SK-N-SH treated with all-trans-retinoic acid at 6 μM for 48 hours (cell line): ENCODE results near the gene DUSP3.

ENCODE experiments used
- ARNTL ChIP-seq: fragments of 450-650 bp; formaldehyde crosslinking; IDR thresholded peaks from 2 replicates; pipeline ENCODE4 v1.5.0; 2020; ENCODE audit warnings: low read depth, mild to moderate bottlenecking, moderate library complexity, borderline replicate concordance
- BACH2 ChIP-seq: fragments of 250-450 bp; sonication (Bioruptor Pico); IDR thresholded peaks from 2 replicates; pipeline ENCODE4 v1.9.0; 2021; ENCODE audit warnings: mild to moderate bottlenecking, borderline replicate concordance
- PPARA ChIP-seq: fragments of 250-450 bp; sonication (Bioruptor Pico); IDR thresholded peaks from 2 replicates; pipeline ENCODE4 v1.5.0; 2020; ENCODE audit warnings: mild to moderate bottlenecking, borderline replicate concordance
- RARB ChIP-seq: fragments of 250-450 bp; sonication (Bioruptor Pico); IDR thresholded peaks from 2 replicates; pipeline ENCODE4 v1.8.0; 2021; ENCODE audit warnings: mild to moderate bottlenecking, moderate library complexity
- TCF4 ChIP-seq: fragments of 250-450 bp; sonication (Bioruptor Pico); IDR thresholded peaks from 2 replicates; pipeline ENCODE4 v1.8.0; 2021; ENCODE audit warnings: mild to moderate bottlenecking, moderate library complexity, borderline replicate concordance
- ZFP3 ChIP-seq: fragments of 250-450 bp; sonication (Bioruptor Pico); IDR thresholded peaks from 2 replicates; pipeline ENCODE4 v1.5.0; 2020; ENCODE audit warnings: mild to moderate bottlenecking, moderate library complexity
- ZFP30 ChIP-seq: fragments of 450-650 bp; formaldehyde crosslinking; IDR thresholded peaks from 2 replicates; pipeline ENCODE4 v1.5.0; 2022; ENCODE audit warnings: mild to moderate bottlenecking, moderate library complexity
- ZNF565 ChIP-seq: fragments of 450-650 bp; formaldehyde crosslinking; conservative IDR thresholded peaks from 2 replicates; pipeline ENCODE4 v1.5.0; 2020; ENCODE audit warnings: low read depth, mild to moderate bottlenecking, moderate library complexity
- TF ChIP-seq, protein P1 (sequence below): fragments of 250-450 bp; sonication (Bioruptor Pico); IDR thresholded peaks from 2 replicates; pipeline ENCODE4 v1.8.0; 2020; ENCODE audit warnings: mild to moderate bottlenecking, moderate library complexity, borderline replicate concordance
- TF ChIP-seq, protein P2 (sequence below): fragments of 250-450 bp; sonication (Bioruptor Pico); IDR thresholded peaks from 2 replicates; pipeline ENCODE4 v1.5.0; 2020; ENCODE audit warnings: mild to moderate bottlenecking, moderate library complexity

DNA sequence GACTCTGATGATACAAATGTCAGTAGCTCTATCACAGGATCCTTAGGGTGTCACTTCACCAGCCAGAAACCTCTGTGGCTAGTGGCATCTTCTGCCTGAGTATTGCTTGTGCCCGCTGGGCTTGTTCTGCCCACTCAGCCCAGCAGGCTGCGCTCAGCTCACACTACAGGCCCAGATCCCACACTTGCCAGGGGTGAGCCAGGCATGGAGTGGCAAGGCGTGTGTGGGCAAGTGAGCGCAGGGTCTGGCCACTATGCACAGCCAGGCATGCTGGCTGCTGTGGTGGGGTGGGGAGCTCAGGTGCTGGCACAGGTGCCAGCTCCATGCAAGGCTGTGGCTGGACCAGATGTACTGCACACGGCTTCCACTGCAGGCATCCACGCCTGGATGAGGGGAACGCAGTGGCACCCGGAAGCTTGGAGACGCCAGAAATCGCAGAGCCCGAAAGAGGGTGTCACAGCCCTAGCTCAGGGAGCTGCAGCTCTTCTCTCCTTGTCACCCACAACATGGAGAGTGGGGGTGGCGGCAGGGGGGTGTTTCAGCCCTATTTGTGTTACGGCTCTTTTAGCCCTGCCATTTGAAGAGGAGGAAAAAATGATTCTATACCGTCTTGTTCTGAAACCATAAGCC, 11.6 kb upstream of the DUSP3 start:
- TF ChIP-seq ZFP30 (CRISPR knock-in tag) (no peak), ARNTL (no peak), PPARA (CRISPR knock-in tag) (no peak), ZFP3 (CRISPR knock-in tag) (no peak), ZNF565 (CRISPR knock-in tag) (no peak), RARB (CRISPR knock-in tag) (no peak), TCF4 (CRISPR knock-in tag) (no peak), BACH2 (no peak)
- TF ChIP-seq, protein P1, sequence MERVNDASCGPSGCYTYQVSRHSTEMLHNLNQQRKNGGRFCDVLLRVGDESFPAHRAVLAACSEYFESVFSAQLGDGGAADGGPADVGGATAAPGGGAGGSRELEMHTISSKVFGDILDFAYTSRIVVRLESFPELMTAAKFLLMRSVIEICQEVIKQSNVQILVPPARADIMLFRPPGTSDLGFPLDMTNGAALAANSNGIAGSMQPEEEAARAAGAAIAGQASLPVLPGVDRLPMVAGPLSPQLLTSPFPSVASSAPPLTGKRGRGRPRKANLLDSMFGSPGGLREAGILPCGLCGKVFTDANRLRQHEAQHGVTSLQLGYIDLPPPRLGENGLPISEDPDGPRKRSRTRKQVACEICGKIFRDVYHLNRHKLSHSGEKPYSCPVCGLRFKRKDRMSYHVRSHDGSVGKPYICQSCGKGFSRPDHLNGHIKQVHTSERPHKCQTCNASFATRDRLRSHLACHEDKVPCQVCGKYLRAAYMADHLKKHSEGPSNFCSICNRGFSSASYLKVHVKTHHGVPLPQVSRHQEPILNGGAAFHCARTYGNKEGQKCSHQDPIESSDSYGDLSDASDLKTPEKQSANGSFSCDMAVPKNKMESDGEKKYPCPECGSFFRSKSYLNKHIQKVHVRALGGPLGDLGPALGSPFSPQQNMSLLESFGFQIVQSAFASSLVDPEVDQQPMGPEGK (CRISPR knock-in tag): no peak
- TF ChIP-seq, protein P2, sequence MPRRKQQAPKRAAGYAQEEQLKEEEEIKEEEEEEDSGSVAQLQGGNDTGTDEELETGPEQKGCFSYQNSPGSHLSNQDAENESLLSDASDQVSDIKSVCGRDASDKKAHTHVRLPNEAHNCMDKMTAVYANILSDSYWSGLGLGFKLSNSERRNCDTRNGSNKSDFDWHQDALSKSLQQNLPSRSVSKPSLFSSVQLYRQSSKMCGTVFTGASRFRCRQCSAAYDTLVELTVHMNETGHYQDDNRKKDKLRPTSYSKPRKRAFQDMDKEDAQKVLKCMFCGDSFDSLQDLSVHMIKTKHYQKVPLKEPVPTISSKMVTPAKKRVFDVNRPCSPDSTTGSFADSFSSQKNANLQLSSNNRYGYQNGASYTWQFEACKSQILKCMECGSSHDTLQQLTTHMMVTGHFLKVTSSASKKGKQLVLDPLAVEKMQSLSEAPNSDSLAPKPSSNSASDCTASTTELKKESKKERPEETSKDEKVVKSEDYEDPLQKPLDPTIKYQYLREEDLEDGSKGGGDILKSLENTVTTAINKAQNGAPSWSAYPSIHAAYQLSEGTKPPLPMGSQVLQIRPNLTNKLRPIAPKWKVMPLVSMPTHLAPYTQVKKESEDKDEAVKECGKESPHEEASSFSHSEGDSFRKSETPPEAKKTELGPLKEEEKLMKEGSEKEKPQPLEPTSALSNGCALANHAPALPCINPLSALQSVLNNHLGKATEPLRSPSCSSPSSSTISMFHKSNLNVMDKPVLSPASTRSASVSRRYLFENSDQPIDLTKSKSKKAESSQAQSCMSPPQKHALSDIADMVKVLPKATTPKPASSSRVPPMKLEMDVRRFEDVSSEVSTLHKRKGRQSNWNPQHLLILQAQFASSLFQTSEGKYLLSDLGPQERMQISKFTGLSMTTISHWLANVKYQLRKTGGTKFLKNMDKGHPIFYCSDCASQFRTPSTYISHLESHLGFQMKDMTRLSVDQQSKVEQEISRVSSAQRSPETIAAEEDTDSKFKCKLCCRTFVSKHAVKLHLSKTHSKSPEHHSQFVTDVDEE: no peak
